GM19238 (cell line): ENCODE results near the gene SERPING1.
"Not testable (repeated sequence)": the region's sequence is repeated elsewhere in the genome, so short reads cannot be mapped to it uniquely, and the experiment has no call there.

Experiments used
- DNase-seq: peaks from one replicate; pipeline ENCODE4 v3.0.0; 2011; ENCODE audit warnings: low spot score; ENCODE audit not compliant: insufficient read length

SERPING1 gene

DNA sequence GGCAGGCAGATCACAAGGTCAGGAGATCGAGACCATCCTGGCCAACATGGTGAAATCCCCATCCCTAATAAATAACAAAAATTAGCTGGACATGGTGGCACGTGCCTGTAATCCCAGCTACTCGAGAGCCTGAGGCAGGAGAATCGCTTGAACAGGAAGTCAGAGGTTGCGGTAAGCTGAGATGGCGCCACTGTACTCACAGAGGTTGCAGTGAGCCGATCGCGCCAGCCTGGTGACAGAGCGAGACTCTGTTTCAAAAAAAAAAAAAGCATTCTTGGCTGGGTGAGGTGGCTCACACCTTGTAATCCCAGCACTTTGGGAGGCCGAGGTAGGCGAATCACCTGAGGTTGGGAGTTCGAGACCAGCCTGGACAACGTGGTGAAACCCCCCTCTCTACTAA, 54.7 kb downstream of the SERPING1 start:
- not testable (repeated sequence) for DNase-seq

DNA sequence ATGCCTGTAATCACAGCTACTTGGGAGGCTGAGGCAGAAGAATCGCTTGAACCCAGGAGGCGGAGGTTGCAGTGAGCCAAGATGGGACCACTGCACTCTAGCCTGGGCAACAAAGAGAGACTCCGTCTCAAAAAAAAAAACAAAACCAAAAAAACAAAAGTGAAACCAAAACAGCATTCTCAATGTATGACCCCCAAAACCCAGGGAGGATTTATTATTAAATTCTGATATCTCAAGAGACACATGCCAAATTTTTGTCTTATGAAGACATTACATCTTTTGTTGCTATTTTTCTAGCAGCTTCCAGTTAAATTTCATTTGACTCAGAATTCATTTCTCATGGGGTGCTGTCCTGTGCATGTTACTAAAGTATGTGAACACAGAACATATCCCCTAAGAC, 55.2 kb downstream of the SERPING1 start:
- DNase-seq = no peak

DNA sequence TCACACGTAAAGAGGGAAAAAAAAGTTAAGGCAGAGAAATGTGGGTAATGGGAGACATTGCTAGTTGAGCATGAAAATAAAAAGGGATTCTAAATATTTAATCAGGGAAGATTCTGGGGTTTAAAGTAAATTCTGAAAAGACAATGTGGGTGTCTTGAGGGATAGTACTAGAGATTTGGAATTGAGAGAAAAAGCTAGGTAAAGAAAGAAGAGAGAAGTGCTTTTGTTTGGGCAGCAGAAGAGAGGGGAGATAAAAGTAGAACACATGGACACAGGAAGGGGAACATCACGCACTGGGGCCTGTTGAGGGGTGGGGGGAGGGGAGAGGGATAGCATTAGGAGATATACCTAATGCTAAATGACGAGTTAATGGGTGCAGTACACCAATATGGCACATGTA, 55.7 kb downstream of the SERPING1 start:
- no peak for DNase-seq

DNA sequence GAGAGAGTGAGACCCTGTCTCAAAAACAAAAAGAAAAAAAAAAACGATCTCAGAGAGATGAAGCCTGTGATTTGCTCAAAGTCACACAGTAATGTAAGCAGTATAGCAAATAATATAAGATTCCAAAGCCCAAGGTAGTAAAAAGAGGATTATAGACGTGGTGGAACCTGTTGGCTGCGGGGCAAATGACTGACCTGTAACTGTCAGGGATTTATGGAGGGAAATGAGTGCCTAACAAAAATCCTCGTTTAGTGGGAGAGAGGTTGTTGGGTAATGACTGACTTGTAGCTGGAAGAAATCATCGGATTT, 59.4 kb downstream of the SERPING1 start:
- DNase-seq = no peak

DNA sequence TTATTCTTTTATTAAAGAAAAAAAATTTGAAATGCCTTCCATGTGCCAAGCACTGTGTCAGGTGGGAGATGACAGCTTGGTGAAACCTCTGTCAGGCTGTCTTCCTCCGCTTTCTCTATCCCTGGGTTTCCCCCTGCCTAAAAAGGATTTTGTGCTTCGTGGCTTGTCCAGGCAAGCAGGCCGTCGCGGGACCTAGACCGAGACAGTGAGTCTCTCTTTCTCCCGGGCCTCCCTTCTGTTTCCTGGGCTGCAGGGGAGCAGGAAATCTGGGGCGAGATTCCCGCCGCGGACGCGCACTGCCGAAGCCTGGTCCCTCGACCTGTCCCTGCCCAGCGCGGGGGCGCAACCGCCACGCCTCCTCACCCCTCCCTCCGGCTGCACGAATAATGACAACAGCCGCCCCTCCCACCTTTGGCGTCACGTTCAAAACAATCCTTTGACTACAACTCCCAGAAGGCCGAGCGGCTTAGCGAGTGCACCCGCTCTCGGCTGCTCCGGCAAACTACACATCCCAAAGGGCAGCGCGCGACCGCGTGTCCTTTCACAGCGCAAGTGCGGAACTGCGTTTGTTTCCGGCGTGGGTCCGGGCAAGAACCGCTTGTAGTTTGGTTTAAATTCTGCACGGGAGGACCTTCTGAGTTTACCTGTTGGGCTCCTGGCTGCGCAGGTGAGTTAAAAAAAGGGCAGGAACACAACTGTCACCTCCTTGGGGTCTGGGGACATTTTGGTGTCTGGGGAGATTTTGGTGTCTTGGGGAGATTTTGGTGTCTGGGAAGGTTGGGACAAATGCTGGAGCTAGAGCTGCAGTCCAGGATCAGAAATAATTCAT, 59.9 kb downstream of the SERPING1 start, which contains the start of gene CLP1:
Gene CLP1 (plus strand): TSS at position 569 of the 829 bp plus-strand sequence. CDS start 1,715 bp downstream, outside the sequence.
- peak; percentile 84 for DNase-seq

DNA sequence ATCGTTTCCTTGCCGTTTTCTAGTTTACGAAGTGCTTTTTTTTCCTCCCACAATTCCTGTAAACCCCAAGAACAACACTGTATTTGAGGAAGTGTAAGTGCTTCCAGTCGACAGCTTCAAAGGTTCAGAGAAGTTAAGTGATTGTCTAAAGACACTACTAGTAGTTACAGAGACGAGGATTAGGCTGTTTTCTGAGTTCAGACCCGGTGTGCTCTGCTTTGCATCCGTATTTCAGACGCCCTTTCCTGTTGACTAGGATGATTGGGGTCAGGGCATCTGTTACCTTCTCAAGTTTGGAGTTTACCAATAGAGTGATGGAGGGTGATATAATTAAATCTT, 60.5 kb downstream of the SERPING1 start:
- DNase-seq = no peak

DNA sequence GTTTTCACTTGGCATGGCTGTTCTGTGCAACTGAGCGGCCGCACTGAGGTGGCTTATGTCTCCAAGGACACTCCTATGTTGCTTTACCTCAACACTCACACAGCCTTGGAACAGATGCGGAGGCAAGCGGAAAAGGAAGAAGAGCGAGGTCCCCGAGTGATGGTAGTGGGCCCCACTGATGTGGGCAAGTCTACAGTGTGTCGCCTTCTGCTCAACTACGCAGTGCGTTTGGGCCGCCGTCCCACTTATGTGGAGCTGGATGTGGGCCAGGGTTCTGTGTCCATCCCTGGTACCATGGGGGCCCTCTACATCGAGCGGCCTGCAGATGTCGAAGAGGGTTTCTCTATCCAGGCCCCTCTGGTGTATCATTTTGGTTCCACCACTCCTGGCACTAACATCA, 62.2 kb downstream of the SERPING1 start:
- DNase-seq = no peak

DNA sequence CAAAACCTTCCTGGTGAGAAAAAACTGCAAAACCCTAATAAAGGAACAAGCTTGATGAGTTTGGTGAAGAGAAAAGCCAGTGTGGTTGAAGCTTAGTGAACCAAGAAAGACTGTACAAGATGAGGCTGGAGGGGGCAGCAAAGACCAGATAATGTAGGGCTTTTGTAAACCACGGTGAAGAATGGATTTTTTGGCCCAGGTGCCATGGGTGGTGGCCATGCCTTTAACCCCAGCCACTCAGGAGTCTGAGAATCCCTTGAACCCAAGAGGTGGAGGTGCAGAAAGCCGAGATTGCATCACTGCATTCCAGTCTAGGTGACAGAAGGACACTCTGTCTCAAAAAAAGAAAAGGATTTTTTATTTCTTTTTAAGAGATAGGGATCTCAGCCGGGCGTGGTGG, 65.4 kb downstream of the SERPING1 start:
- DNase-seq = no peak

DNA sequence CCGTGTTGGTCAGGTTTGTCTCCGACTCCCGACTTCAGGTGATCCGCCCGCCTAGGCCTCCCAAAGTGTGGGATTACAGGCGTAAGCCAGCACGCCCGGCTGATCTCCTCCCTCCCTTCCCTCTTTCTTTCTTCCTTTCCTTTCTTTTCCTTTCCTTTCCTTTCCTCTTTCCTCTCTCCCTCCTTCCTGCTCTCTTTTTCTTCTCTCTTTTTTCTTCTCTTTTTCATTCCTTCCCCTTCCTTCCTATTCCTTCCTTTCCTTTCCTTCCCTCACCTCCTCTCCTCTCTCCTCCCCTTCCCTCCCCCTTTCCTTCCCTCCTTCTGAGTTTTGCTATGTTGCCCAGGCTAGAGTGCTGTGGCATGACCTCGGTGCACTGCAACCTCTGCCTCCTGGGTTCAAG, 66.5 kb downstream of the SERPING1 start:
- DNase-seq = no peak
